MM.1S (cell line): ENCODE results near the gene MAS1L.

Experiments
- CTCF ChIP-seq: fragments of 300-600 bp; sonication (generic); IDR thresholded peaks from 2 replicates; pipeline ENCODE4 v1.5.1; 2016; ENCODE audit warnings: antibody characterized with exemption, low read length, mixed read lengths
- EZH2 ChIP-seq: fragments of 300-600 bp; sonication (generic); optimal IDR thresholded peaks from 2 replicates; pipeline ENCODE3; 2017; ENCODE audit warnings: low read depth, mild to moderate bottlenecking, antibody characterized with exemption, low read length, mixed read lengths

GRCh38 chr6:29456971-29457370 lies 30.8 kb downstream of the MAS1L start, which contains the start of the genes OR11A1 and OR2H1:
- no peak for TF ChIP-seq CTCF
- TF ChIP-seq EZH2: no peak
